Measurements from ENCODE around the gene TP53I11.

Gene TP53I11

GRCh38 chr11:44957040-44957515, 6.4 kb upstream of the TP53I11 start:
- H2BK12ac ChIP-seq (ENCODE audit: low read length in 2 of 2), result peak overlapping the region; percentile 61 to 75
- WGBS, result 12% methylated on average over 30 of the region's 35 CpGs
- H2AFZ ChIP-seq (ENCODE audit: low read depth, low read length), result no peak overlapping the region
- peaks cover 32% of the 10 kb centered on the region for H3K4me1 ChIP-seq (ENCODE audit: control insufficient read depth, insufficient read depth, low read depth, low read length)
- no peak overlapping the region for H3K27ac ChIP-seq (ENCODE audit: low read length, poor library complexity, severe bottlenecking)
- H3K27me3 ChIP-seq (ENCODE audit: control insufficient read depth in 1 of 2, insufficient read depth in 1 of 2, low read length in 2 of 2), result peaks cover 3 to 23% of the 10 kb centered on the region in 2 experiments
- H2BK120ac ChIP-seq (ENCODE audit: low read depth, low read length), result no peak overlapping the region
- no peaks in the 10 kb centered on the region for H3K9me3 ChIP-seq (ENCODE audit: control insufficient read depth, low read length)
- H3K18ac ChIP-seq (ENCODE audit: low read depth in 1 of 2, low read length in 2 of 2), result peak overlapping the region; percentile 56 to 64
- no peak overlapping the region for H3K14ac ChIP-seq (ENCODE audit: low read length in 2 of 2)
- peak overlapping the region; percentile 36 for H3K4me2 ChIP-seq (ENCODE audit: low read length, poor library complexity, severe bottlenecking)
- no peak for DNase-seq
- peak overlapping the region; percentile 15 for H2BK15ac ChIP-seq (ENCODE audit: low read depth, poor library complexity, severe bottlenecking)
- peak overlapping the region; percentile 33 to 35 for H3K4ac ChIP-seq (ENCODE audit: low read depth in 1 of 2, low read length in 2 of 2)
- peak overlapping the region; percentile 19 for H4K91ac ChIP-seq (ENCODE audit: low read length)
- peak overlapping the region; percentile 8 for H3K9ac ChIP-seq (ENCODE audit: low read length)
- H3K4me3 ChIP-seq (ENCODE audit: insufficient read depth in 1 of 2, low read depth in 1 of 2, low read length in 2 of 2), result no peak overlapping the region
- H4K8ac ChIP-seq (ENCODE audit: low read length), result peak overlapping the region; percentile 85
- H2AK5ac ChIP-seq (ENCODE audit: low read length, severe bottlenecking), result no peak overlapping the region
- no peaks in the 10 kb centered on the region for H3K79me1 ChIP-seq (replicated peaks; ENCODE audit: low read length, poor library complexity, severe bottlenecking)
- no peak overlapping the region for H2BK5ac ChIP-seq (ENCODE audit: low read depth, low read length, poor library complexity, severe bottlenecking)
- no peaks in the 10 kb centered on the region for H3K36me3 ChIP-seq (ENCODE audit: control insufficient read depth in 1 of 2, insufficient read depth in 2 of 2, low read depth in 1 of 2, low read length in 2 of 2)
- H3K23ac ChIP-seq (ENCODE audit: low read length in 2 of 2), result no peak overlapping the region

GRCh38 chr11:44955015-44955738, 4.5 kb upstream of the TP53I11 start:
- Histone ChIP-seq H3K27me3 (ENCODE audit: control insufficient read depth in 1 of 2, insufficient read depth in 1 of 2, low read length in 2 of 2) (peaks cover 3 to 23% of the 10 kb centered on the region in 2 experiments), H3K9me3 (ENCODE audit: control insufficient read depth, low read length) (no peaks in the 10 kb centered on the region), H3K36me3 (ENCODE audit: control insufficient read depth in 1 of 2, insufficient read depth in 2 of 2, low read depth in 1 of 2, low read length in 2 of 2) (no peaks in the 10 kb centered on the region), H3K4ac (ENCODE audit: low read depth in 1 of 2, low read length in 2 of 2) (peak overlapping the region; percentile 73 to 82), H3K4me1 (ENCODE audit: control insufficient read depth, insufficient read depth, low read depth, low read length) (peaks cover 40% of the 10 kb centered on the region), H2BK120ac (ENCODE audit: low read depth, low read length) (peak overlapping the region; percentile 89), H2AFZ (ENCODE audit: low read depth, low read length) (no peak overlapping the region), H2BK12ac (ENCODE audit: low read length in 2 of 2) (peak overlapping the region; percentile 80 to 81), H2AK5ac (ENCODE audit: low read length, severe bottlenecking) (no peak overlapping the region), H2BK15ac (ENCODE audit: low read depth, poor library complexity, severe bottlenecking) (peak overlapping the region; percentile 84), H3K14ac (ENCODE audit: low read length in 2 of 2) (no peak overlapping the region), H3K9ac (ENCODE audit: low read length) (peak overlapping the region; percentile 16), H3K27ac (ENCODE audit: low read length, poor library complexity, severe bottlenecking) (peak overlapping the region; percentile 9), H4K91ac (ENCODE audit: low read length) (peak overlapping the region; percentile 88), H3K23ac (ENCODE audit: low read length in 2 of 2) (no peak overlapping the region), H4K8ac (ENCODE audit: low read length) (peak overlapping the region; percentile 83), H3K4me2 (ENCODE audit: low read length, poor library complexity, severe bottlenecking) (no peak overlapping the region), H3K79me1 (replicated peaks; ENCODE audit: low read length, poor library complexity, severe bottlenecking) (no peaks in the 10 kb centered on the region), H3K18ac (ENCODE audit: low read depth in 1 of 2, low read length in 2 of 2) (peak overlapping the region; percentile 81 to 93), H2BK5ac (ENCODE audit: low read depth, low read length, poor library complexity, severe bottlenecking) (no peak overlapping the region), H3K4me3 (ENCODE audit: insufficient read depth in 1 of 2, low read depth in 1 of 2, low read length in 2 of 2) (peak overlapping the region in 1 of 2 experiments; percentile 23)
- WGBS, result 44% methylated on average over 4 of the region's 5 CpGs
- peak; percentile 93 for DNase-seq

GRCh38 chr11:44954051-44954906, 3.6 kb upstream of the TP53I11 start:
- Histone ChIP-seq H3K4ac (ENCODE audit: low read depth in 1 of 2, low read length in 2 of 2) (peak overlapping the region; percentile 73 to 82), H3K27ac (ENCODE audit: low read length, poor library complexity, severe bottlenecking) (peak overlapping the region; percentile 9), H2AFZ (ENCODE audit: low read depth, low read length) (no peak overlapping the region), H3K27me3 (ENCODE audit: control insufficient read depth in 1 of 2, insufficient read depth in 1 of 2, low read length in 2 of 2) (peaks cover 3 to 23% of the 10 kb centered on the region in 2 experiments), H3K36me3 (ENCODE audit: control insufficient read depth in 1 of 2, insufficient read depth in 2 of 2, low read depth in 1 of 2, low read length in 2 of 2) (no peaks in the 10 kb centered on the region), H3K9ac (ENCODE audit: low read length) (peak overlapping the region; percentile 16), H2AK5ac (ENCODE audit: low read length, severe bottlenecking) (no peak overlapping the region), H3K4me3 (ENCODE audit: insufficient read depth in 1 of 2, low read depth in 1 of 2, low read length in 2 of 2) (no peak overlapping the region), H3K4me2 (ENCODE audit: low read length, poor library complexity, severe bottlenecking) (no peak overlapping the region), H4K8ac (ENCODE audit: low read length) (peak overlapping the region; percentile 47), H2BK5ac (ENCODE audit: low read depth, low read length, poor library complexity, severe bottlenecking) (no peak overlapping the region), H3K9me3 (ENCODE audit: control insufficient read depth, low read length) (no peaks in the 10 kb centered on the region), H4K91ac (ENCODE audit: low read length) (peak overlapping the region; percentile 53), H3K18ac (ENCODE audit: low read depth in 1 of 2, low read length in 2 of 2) (peak overlapping the region; percentile 47 to 81), H3K4me1 (ENCODE audit: control insufficient read depth, insufficient read depth, low read depth, low read length) (peaks cover 37% of the 10 kb centered on the region), H3K23ac (ENCODE audit: low read length in 2 of 2) (no peak overlapping the region), H2BK15ac (ENCODE audit: low read depth, poor library complexity, severe bottlenecking) (peak overlapping the region; percentile 84), H3K79me1 (replicated peaks; ENCODE audit: low read length, poor library complexity, severe bottlenecking) (peaks cover 1% of the 10 kb centered on the region), H2BK12ac (ENCODE audit: low read length in 2 of 2) (peak overlapping the region; percentile 75 to 81), H2BK120ac (ENCODE audit: low read depth, low read length) (peak overlapping the region; percentile 69), H3K14ac (ENCODE audit: low read length in 2 of 2) (peak overlapping the region in 1 of 2 experiments; percentile 63)
- WGBS, result 53% methylated on average over 12 of the region's 12 CpGs
- DNase-seq, result no peak
